Thyroid gland (tissue), 4 donors: ENCODE data around the gene CXCR6.

Source experiments
- POLR2A ChIP-seq, 2 donors: fragments of 450-650 bp; IDR thresholded peaks; one replicate each; pipeline ENCODE4 v1.6.1; 2017; ENCODE audit warnings: antibody characterized with exemption in 2 of 2, mild to moderate bottlenecking in 2 of 2, moderate library complexity in 1 of 2
- TF ChIP-seq, protein P1 (sequence below), 6 experiments: fragments of 200-600 bp in 3 of 6; fragments of 450-650 bp in 3 of 6; sonication (generic) in 3 of 6; IDR thresholded peaks; one replicate each; pipeline ENCODE4 v1.5.1; 2016 to 2019; ENCODE audit warnings: antibody characterized with exemption in 6 of 6, mild to moderate bottlenecking in 2 of 6, inconsistent platforms in 1 of 6, moderate library complexity in 1 of 6

- no peak for TF ChIP-seq POLR2A (IDR thresholded peaks at IDR 0.05)
- TF ChIP-seq, protein P1, sequence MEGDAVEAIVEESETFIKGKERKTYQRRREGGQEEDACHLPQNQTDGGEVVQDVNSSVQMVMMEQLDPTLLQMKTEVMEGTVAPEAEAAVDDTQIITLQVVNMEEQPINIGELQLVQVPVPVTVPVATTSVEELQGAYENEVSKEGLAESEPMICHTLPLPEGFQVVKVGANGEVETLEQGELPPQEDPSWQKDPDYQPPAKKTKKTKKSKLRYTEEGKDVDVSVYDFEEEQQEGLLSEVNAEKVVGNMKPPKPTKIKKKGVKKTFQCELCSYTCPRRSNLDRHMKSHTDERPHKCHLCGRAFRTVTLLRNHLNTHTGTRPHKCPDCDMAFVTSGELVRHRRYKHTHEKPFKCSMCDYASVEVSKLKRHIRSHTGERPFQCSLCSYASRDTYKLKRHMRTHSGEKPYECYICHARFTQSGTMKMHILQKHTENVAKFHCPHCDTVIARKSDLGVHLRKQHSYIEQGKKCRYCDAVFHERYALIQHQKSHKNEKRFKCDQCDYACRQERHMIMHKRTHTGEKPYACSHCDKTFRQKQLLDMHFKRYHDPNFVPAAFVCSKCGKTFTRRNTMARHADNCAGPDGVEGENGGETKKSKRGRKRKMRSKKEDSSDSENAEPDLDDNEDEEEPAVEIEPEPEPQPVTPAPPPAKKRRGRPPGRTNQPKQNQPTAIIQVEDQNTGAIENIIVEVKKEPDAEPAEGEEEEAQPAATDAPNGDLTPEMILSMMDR (IDR thresholded peaks at IDR 0.05) = no peak
Observed at GRCh38 chr3:45917146-45917898, 25.9 kb upstream of the CXCR6 start.
